Transverse colon (tissue), 4 donors: ENCODE measurements around the gene NKX2-3. TPM values are rescaled to one million over a fixed set of nuclear protein-coding genes. Genes with fewer than 3 reads are reported as not detected.

ENCODE experiments used
- DNase-seq: peaks from one replicate; pipeline ENCODE4 v3.0.0-alpha.2; 2019
- H3K27ac ChIP-seq, 4 donors: fragments of 200-600 bp; sonication (generic); 2 replicates each; pipeline ENCODE4 v1.5.1; 2016 to 2018; ENCODE audit warnings: inconsistent platforms in 4 of 4
- H3K27me3 ChIP-seq: fragments of 200-600 bp; sonication (generic); 2 replicates; pipeline ENCODE4 v1.5.1; 2017; ENCODE audit warnings: inconsistent platforms
- H3K36me3 ChIP-seq, 4 donors: fragments of 200-600 bp; sonication (generic); 2 replicates each; pipeline ENCODE4 v1.5.1; 2017 to 2019; ENCODE audit warnings: inconsistent platforms in 4 of 4
- H3K4me1 ChIP-seq, 4 donors: fragments of 200-600 bp; sonication (generic); 2 replicates each; pipeline ENCODE4 v1.5.1; 2017 to 2020; ENCODE audit warnings: inconsistent platforms in 4 of 4
- H3K4me3 ChIP-seq, 4 donors: fragments of 200-600 bp; sonication (generic); 1 replicate in 1 of 4; 2 replicates in 3 of 4; pipeline versions ENCODE4 v1.5.1 to v1.6.1; 2017 to 2019; ENCODE audit warnings: inconsistent platforms in 4 of 4
- H3K9me3 ChIP-seq, 2 donors: fragments of 200-600 bp; sonication (generic); 2 replicates each; pipeline ENCODE4 v1.5.1; 2017 to 2019; ENCODE audit warnings: inconsistent platforms in 2 of 2
- CTCF ChIP-seq, 5 experiments: fragments of 200-600 bp in 3 of 5; fragments of 450-650 bp in 2 of 5; sonication (generic) in 3 of 5; IDR thresholded peaks; 1 replicate in 2 of 5; 2 replicates in 3 of 5; pipeline ENCODE4 v1.5.1; 2016 to 2017; ENCODE audit warnings: antibody characterized with exemption in 5 of 5, inconsistent platforms in 3 of 5, mild to moderate bottlenecking in 2 of 5, moderate library complexity in 1 of 5
- EP300 ChIP-seq: sonication (generic); formaldehyde crosslinking; IDR thresholded peaks from one replicate; pipeline ENCODE4 v1.6.1; 2017; ENCODE audit warnings: antibody characterized with exemption, low read depth
- POLR2A ChIP-seq: fragments of 450-650 bp; IDR thresholded peaks from one replicate; pipeline ENCODE4 v1.6.1; 2016; ENCODE audit warnings: antibody characterized with exemption, mild to moderate bottlenecking, moderate library complexity
- POLR2AphosphoS5 ChIP-seq, 3 donors: sonication (generic); formaldehyde crosslinking; IDR thresholded peaks; one replicate each; pipeline ENCODE4 v1.6.1; 2016; ENCODE audit warnings: antibody characterized with exemption in 3 of 3
- WGBS, 2 donors: methylation state at CpG; one replicate each; pipeline ENCODE4 v1.1.5; 2018; ENCODE audit warnings: low coverage in 1 of 2; 5-methylcytosine and 5-hydroxymethylcytosine counted together
- in situ Hi-C, 4 donors: fragments of 200-750 bp; cut with MboI; loops; one replicate each; pipeline versions ENCODE4 v1.15.0 to v1.15.1; 2017; ENCODE audit warnings: low sequenced_read_pairs in 3 of 4, low pct_ligation_motif_present in 1 of 4, low pct_unique_long_range_greater_than_20kb in 1 of 4
- intact Hi-C: fragments of 100-400 bp; cut with DNase I; formaldehyde crosslinking; loops from one replicate; pipeline ENCODE4 v1.15.1; 2023; ENCODE audit warnings: low total_unique reads
- total RNA-seq, 4 donors: library from RNA; depleted of rRNA; stranded (reverse); fragments of >200 nt; gene quantifications; one replicate each; pipeline ENCODE4 v1.1.0, GENCODE V29; 2016

The NKX2-3 gene
- total RNA-seq, 4 donors from 2014 or later = 7.0 to 11.1 (median 9.7) TPM

- Histone ChIP-seq H3K9me3 (no peaks in the 10 kb centered on the region), H3K4me3 (no peak overlapping the region), H3K27me3 (no peaks in the 10 kb centered on the region), H3K36me3 (no peaks in the 10 kb centered on the region), H3K4me1 (no peaks in the 10 kb centered on the region), H3K27ac (no peak overlapping the region)
- in situ Hi-C loops = no loop called here
- intact Hi-C loops = no loop called here
- no peak for TF ChIP-seq CTCF (IDR thresholded peaks at IDR 0.05)
- TF ChIP-seq POLR2A = no peak
- no peak for TF ChIP-seq POLR2AphosphoS5 (IDR thresholded peaks at IDR 0.05)
- TF ChIP-seq EP300 = no peak
- DNase-seq = no peak
- 58 to 71% methylated on average over 3 to 6 of the region's 6 CpGs for WGBS, 2 donors
These were observed 49.6 kb downstream of the NKX2-3 start for GRCh38 chr10:99582255-99582770.

- no peak overlapping the region for H3K27ac ChIP-seq
- 60 to 83% methylated on average over 1 to 8 of the region's 8 CpGs for WGBS, 2 donors
- intact Hi-C loops = no loop called here
These were observed 50.9 kb downstream of the NKX2-3 start for GRCh38 chr10:99583687-99584086.

More at GRCh38 chr10:99583687-99584086, 50.9 kb downstream of the NKX2-3 start:
- no peak overlapping the region for H3K4me3 ChIP-seq
- no peak for DNase-seq
- no peaks in the 10 kb centered on the region for H3K9me3 ChIP-seq
- in situ Hi-C loops = no loop called here
- H3K27me3 ChIP-seq = no peaks in the 10 kb centered on the region
- H3K4me1 ChIP-seq = no peaks in the 10 kb centered on the region
- TF ChIP-seq POLR2A = no peak
- TF ChIP-seq EP300 = no peak
- TF ChIP-seq CTCF (IDR thresholded peaks at IDR 0.05) = no peak
- TF ChIP-seq POLR2AphosphoS5 (IDR thresholded peaks at IDR 0.05) = no peak
- H3K36me3 ChIP-seq = no peaks in the 10 kb centered on the region

Other genes with a start within 250 kb of the NKX2-3 start
- gene CNNM1, start 203.6 kb upstream of the NKX2-3 start, total RNA-seq = under 1 TPM in 2 of 4 donors, not detected in 2; 0.41 to 0.64 TPM
- gene GOT1, start 102.3 kb upstream of the NKX2-3 start, total RNA-seq = 10 to 100 TPM; 54.5 to 94.3 (median 82.3) TPM
- gene SLC25A28, start 87.5 kb downstream of the NKX2-3 start, total RNA-seq = 10 to 100 TPM; 22.1 to 36.2 (median 30.1) TPM
- gene ENTPD7, start 126.6 kb downstream of the NKX2-3 start, total RNA-seq = 10 to 100 TPM in 1 of 4 donors, 1 to 10 TPM in 3; 4.9 to 17.3 (median 8.0) TPM
- 10 to 100 TPM in 3 of 4 donors, 1 to 10 TPM in 1; 8.0 to 39.0 (median 31.1) TPM for gene COX15, start 199.2 kb downstream of the NKX2-3 start, total RNA-seq
- 10 to 100 TPM in 3 of 4 donors, 1 to 10 TPM in 1; 6.7 to 27.9 (median 18.5) TPM for gene CUTC, start 199.3 kb downstream of the NKX2-3 start, total RNA-seq
- gene ABCC2, start 249.7 kb downstream of the NKX2-3 start, total RNA-seq = 1 to 10 TPM in 3 of 4 donors, under 1 TPM in 1; 0.75 to 2.7 (median 1.5) TPM